HL-60 (cell line): Measurements from ENCODE around the gene TACC2.

ENCODE experiments used
- DNase-seq, 2 experiments: peaks; one replicate each; pipeline ENCODE4 v3.0.0-alpha.2; 2010 to 2020; ENCODE audit warnings: low read depth in 1 of 2, low spot score in 1 of 2
- H3K27ac ChIP-seq: fragments of 250-450 bp; sonication (Bioruptor Pico); replicated peaks from 2 replicates; pipeline ENCODE4 v1.5.1; 2020; ENCODE audit warnings: mild to moderate bottlenecking, moderate library complexity
- H3K27me3 ChIP-seq: fragments of 250-450 bp; sonication (Bioruptor Pico); 2 replicates; pipeline ENCODE4 v1.5.1; 2021; ENCODE audit warnings: mild to moderate bottlenecking, moderate library complexity; ENCODE audit not compliant: insufficient read depth, poor library complexity, severe bottlenecking
- H3K4me3 ChIP-seq: replicated peaks from 2 replicates; pipeline ENCODE4 v1.5.1; 2011; ENCODE audit warnings: mild to moderate bottlenecking, control low read depth, low read length; ENCODE audit not compliant: insufficient read depth
- GABPA ChIP-seq: IDR thresholded peaks from 2 replicates; pipeline ENCODE4 v1.6.1; 2012; ENCODE audit warnings: low read depth
- POLR2AphosphoS5 ChIP-seq: IDR thresholded peaks from 2 replicates; pipeline ENCODE4 v1.6.1; 2012; ENCODE audit warnings: low read depth
- REST ChIP-seq: IDR thresholded peaks from 2 replicates; pipeline ENCODE4 v1.6.1; 2012; ENCODE audit warnings: low read depth; ENCODE audit not compliant: insufficient replicate concordance
- SPI1 ChIP-seq: IDR thresholded peaks from 2 replicates; pipeline ENCODE4 v1.6.1; 2012; ENCODE audit warnings: low read depth, mild to moderate bottlenecking, borderline replicate concordance
- TF ChIP-seq, protein P1 (sequence below): IDR thresholded peaks from one replicate; pipeline ENCODE4 v1.5.1; 2011; ENCODE audit warnings: low read length, control low read depth, inconsistent platforms; ENCODE audit not compliant: insufficient read depth

The TACC2 gene

DNA sequence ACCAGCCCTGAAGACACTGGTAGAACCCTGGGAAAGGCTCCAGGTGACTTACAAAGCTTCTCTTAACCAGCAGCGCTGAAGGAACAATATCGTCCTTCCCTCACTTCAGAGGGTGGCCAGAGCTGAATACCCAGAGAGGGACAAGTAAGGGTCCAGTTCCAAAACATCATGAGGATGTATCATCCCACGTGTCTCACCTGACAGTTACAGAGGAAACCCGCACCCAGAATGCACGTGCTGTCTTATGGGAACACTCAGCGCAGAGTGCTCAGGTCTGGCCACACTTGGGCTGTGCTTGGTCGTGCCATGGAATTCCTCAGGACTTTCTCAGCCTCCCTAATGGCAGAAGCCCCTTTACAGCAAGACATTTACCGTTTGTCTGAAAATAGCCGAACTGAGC is 235.2 kb downstream of the TACC2 start:
- H3K27me3 ChIP-seq: no peaks in the 10 kb centered on the region
- no peak overlapping the region for H3K4me3 ChIP-seq
- no peak overlapping the region for H3K27ac ChIP-seq
- no peak for DNase-seq
- TF ChIP-seq SPI1 (no peak), REST (no peak), POLR2AphosphoS5 (no peak), GABPA (no peak)
- TF ChIP-seq, protein P1, sequence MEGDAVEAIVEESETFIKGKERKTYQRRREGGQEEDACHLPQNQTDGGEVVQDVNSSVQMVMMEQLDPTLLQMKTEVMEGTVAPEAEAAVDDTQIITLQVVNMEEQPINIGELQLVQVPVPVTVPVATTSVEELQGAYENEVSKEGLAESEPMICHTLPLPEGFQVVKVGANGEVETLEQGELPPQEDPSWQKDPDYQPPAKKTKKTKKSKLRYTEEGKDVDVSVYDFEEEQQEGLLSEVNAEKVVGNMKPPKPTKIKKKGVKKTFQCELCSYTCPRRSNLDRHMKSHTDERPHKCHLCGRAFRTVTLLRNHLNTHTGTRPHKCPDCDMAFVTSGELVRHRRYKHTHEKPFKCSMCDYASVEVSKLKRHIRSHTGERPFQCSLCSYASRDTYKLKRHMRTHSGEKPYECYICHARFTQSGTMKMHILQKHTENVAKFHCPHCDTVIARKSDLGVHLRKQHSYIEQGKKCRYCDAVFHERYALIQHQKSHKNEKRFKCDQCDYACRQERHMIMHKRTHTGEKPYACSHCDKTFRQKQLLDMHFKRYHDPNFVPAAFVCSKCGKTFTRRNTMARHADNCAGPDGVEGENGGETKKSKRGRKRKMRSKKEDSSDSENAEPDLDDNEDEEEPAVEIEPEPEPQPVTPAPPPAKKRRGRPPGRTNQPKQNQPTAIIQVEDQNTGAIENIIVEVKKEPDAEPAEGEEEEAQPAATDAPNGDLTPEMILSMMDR: no peak

DNA sequence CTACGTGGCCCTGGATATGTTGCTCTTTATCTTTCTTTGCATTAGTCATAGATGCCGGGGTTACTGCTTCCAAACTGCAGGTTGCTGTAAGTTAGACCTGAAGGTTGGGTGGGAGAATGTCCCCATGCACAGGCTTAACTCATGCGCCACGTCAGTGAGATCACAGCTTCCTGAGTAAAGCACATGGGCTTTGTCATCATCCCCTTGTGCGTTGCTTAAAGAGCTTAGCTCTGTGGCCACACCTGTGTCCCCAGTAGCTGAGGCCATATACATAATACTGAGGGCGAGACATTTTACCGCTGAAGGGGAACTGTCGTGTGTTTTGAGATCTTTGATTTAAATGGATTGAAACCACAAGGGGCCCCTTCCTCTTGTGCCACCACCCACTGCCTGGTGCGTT is 236.4 kb downstream of the TACC2 start:
- H3K27me3 ChIP-seq: no peaks in the 10 kb centered on the region
- H3K27ac ChIP-seq: no peak overlapping the region
- DNase-seq: peak in 1 of 2 experiments; percentile 9
- TF ChIP-seq SPI1 (no peak), POLR2AphosphoS5 (no peak), REST (no peak), GABPA (no peak)
- TF ChIP-seq, protein P1: no peak
- no peak overlapping the region for H3K4me3 ChIP-seq

- Histone ChIP-seq H3K27ac (no peak overlapping the region), H3K27me3 (no peaks in the 10 kb centered on the region), H3K4me3 (no peak overlapping the region)
- TF ChIP-seq SPI1 (no peak), REST (no peak), POLR2AphosphoS5 (no peak), GABPA (no peak)
- TF ChIP-seq, protein P1: no peak
- DNase-seq: no peak
These were observed 238.8 kb downstream of the TACC2 start for GRCh38 chr10:122227754-122228153.
